Measurements from ENCODE around the gene NOX3. TPM values are rescaled to one million over a fixed set of nuclear protein-coding genes. Genes with fewer than 3 reads are reported as not detected.

The NOX3 gene
- total RNA-seq, 1 donor, result not detected

- H4K20me1 ChIP-seq (ENCODE audit: insufficient read depth, low read length), result no peaks in the 10 kb centered on the region
- H3K4me3 ChIP-seq (ENCODE audit: insufficient read depth, low read length), result no peak overlapping the region
- H3K79me2 ChIP-seq (ENCODE audit: insufficient read depth, low read length), result no peaks in the 10 kb centered on the region
- DNase-seq (ENCODE audit: insufficient read length, low spot score, missing footprints), result no peak
- no peak overlapping the region for H3K27ac ChIP-seq (ENCODE audit: low read depth, low read length)
- no peaks in the 10 kb centered on the region for H3K9me3 ChIP-seq (ENCODE audit: low read depth, low read length)
- H3K4me1 ChIP-seq (ENCODE audit: insufficient read depth, low read length), result peaks cover 8% of the 10 kb centered on the region
- H2AFZ ChIP-seq (ENCODE audit: low read length), result no peak overlapping the region
- no peaks in the 10 kb centered on the region for H3K27me3 ChIP-seq (ENCODE audit: insufficient read depth, low read length)
- no peak overlapping the region for H3K4me2 ChIP-seq (ENCODE audit: insufficient read depth, low read length)
- no peak for TF ChIP-seq CTCF (IDR thresholded peaks at IDR 0.05; ENCODE audit: extremely low read depth, low read depth, low read length)
- no peaks in the 10 kb centered on the region for H3K36me3 ChIP-seq (ENCODE audit: insufficient read depth, low read length)
Measured at GRCh38 chr6:155444120-155444917, 11.3 kb downstream of the NOX3 start.

- Histone ChIP-seq H3K36me3 (ENCODE audit: insufficient read depth, low read length) (no peaks in the 10 kb centered on the region), H4K20me1 (ENCODE audit: insufficient read depth, low read length) (no peaks in the 10 kb centered on the region), H3K4me3 (ENCODE audit: insufficient read depth, low read length) (peak overlapping the region; percentile 33), H3K9me3 (ENCODE audit: low read depth, low read length) (no peaks in the 10 kb centered on the region), H3K4me1 (ENCODE audit: insufficient read depth, low read length) (no peaks in the 10 kb centered on the region), H3K79me2 (ENCODE audit: insufficient read depth, low read length) (no peaks in the 10 kb centered on the region), H2AFZ (ENCODE audit: low read length) (peak overlapping the region; percentile 80), H3K4me2 (ENCODE audit: insufficient read depth, low read length) (peak overlapping the region; percentile 50), H3K27ac (ENCODE audit: low read depth, low read length) (no peak overlapping the region), H3K27me3 (ENCODE audit: insufficient read depth, low read length) (no peaks in the 10 kb centered on the region)
- no peak for DNase-seq (ENCODE audit: insufficient read length, low spot score, missing footprints)
- TF ChIP-seq CTCF (IDR thresholded peaks at IDR 0.05; ENCODE audit: extremely low read depth, low read depth, low read length), result no peak
Measured at GRCh38 chr6:155443168-155443567, 12.5 kb downstream of the NOX3 start.

GRCh38 chr6:155442562-155442961 is 13.1 kb downstream of the NOX3 start:
- no peaks in the 10 kb centered on the region for H3K4me1 ChIP-seq (ENCODE audit: insufficient read depth, low read length)
- H3K27me3 ChIP-seq (ENCODE audit: insufficient read depth, low read length), result no peaks in the 10 kb centered on the region
- H3K27ac ChIP-seq (ENCODE audit: low read depth, low read length), result no peak overlapping the region
- no peak for DNase-seq (ENCODE audit: insufficient read length, low spot score, missing footprints)
- no peaks in the 10 kb centered on the region for H4K20me1 ChIP-seq (ENCODE audit: insufficient read depth, low read length)
- peak overlapping the region; percentile 18 for H2AFZ ChIP-seq (ENCODE audit: low read length)
- no peaks in the 10 kb centered on the region for H3K9me3 ChIP-seq (ENCODE audit: low read depth, low read length)
- H3K79me2 ChIP-seq (ENCODE audit: insufficient read depth, low read length), result no peaks in the 10 kb centered on the region
- no peak overlapping the region for H3K4me3 ChIP-seq (ENCODE audit: insufficient read depth, low read length)
- no peak for TF ChIP-seq CTCF (IDR thresholded peaks at IDR 0.05; ENCODE audit: extremely low read depth, low read depth, low read length)
- H3K36me3 ChIP-seq (ENCODE audit: insufficient read depth, low read length), result no peaks in the 10 kb centered on the region
- no peak overlapping the region for H3K4me2 ChIP-seq (ENCODE audit: insufficient read depth, low read length)

GRCh38 chr6:155441112-155441465 is 14.6 kb downstream of the NOX3 start:
- no peak for DNase-seq (ENCODE audit: insufficient read length, low spot score, missing footprints)
- no peaks in the 10 kb centered on the region for H3K9me3 ChIP-seq (ENCODE audit: low read depth, low read length)
- TF ChIP-seq CTCF (IDR thresholded peaks at IDR 0.05; ENCODE audit: extremely low read depth, low read depth, low read length), result no peak
- no peak overlapping the region for H3K4me2 ChIP-seq (ENCODE audit: insufficient read depth, low read length)
- no peaks in the 10 kb centered on the region for H4K20me1 ChIP-seq (ENCODE audit: insufficient read depth, low read length)
- no peak overlapping the region for H2AFZ ChIP-seq (ENCODE audit: low read length)
- H3K36me3 ChIP-seq (ENCODE audit: insufficient read depth, low read length), result no peaks in the 10 kb centered on the region
- no peaks in the 10 kb centered on the region for H3K79me2 ChIP-seq (ENCODE audit: insufficient read depth, low read length)
- no peaks in the 10 kb centered on the region for H3K27me3 ChIP-seq (ENCODE audit: insufficient read depth, low read length)
- H3K4me1 ChIP-seq (ENCODE audit: insufficient read depth, low read length), result peaks cover 4% of the 10 kb centered on the region
- H3K27ac ChIP-seq (ENCODE audit: low read depth, low read length), result no peak overlapping the region
- H3K4me3 ChIP-seq (ENCODE audit: insufficient read depth, low read length), result no peak overlapping the region
